ENCODE measurements around the gene ITGA3. TPM values are rescaled to one million over a fixed set of nuclear protein-coding genes. Genes with fewer than 3 reads are reported as not detected.
A peak's percentile ranks its signal among the peaks of the same experiment; 100 is the strongest.

Gene ITGA3
- total and polyA plus RNA-seq, 5 experiments from 2014 or later, result 0.40 to 8.5 (median 1.5) TPM

DNA sequence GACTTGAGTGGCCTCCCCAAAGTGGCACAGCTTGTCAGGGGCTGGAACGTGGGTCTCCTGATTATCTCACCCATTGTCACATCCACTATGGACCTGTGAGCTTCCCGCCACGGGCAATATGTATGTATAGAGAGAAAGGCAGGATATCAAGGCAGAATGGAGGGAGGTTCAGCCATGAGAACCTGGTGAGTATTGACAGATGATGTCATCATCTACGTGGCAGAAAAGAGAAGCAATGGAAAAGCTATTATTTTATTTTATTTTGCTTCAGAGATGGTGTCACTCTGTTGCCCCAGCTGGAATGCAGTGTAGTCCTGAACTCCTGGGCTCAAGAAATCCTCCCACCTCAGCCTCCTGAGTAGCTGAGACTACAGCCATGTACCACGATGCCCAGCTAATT lies 25.8 kb downstream of the ITGA3 start:
- Mint-ChIP-seq H3K27ac (no peak overlapping the region), H3K36me3 (peaks cover 0 to 7% (median 2%) of the 10 kb centered on the region in 3 donors), H3K9me3 (no peaks in the 10 kb centered on the region), H3K4me3 (no peak overlapping the region), H3K27me3 (no peaks in the 10 kb centered on the region), H3K4me1 (peaks cover 0 to 2% (median 0%) of the 10 kb centered on the region in 4 donors)
- ATAC-seq (no peak), DNase-seq (no peak)
- POLR2A ChIA-PET, result interaction anchor here (0.5 to 1.9 kb wide), 3 partner anchors 12 to 1900 kb away, joined by 3 to 7 read pairs (median 3); partner anchors contain the start of gene PDK2

- Mint-ChIP-seq H3K9me3 (no peaks in the 10 kb centered on the region), H3K27ac (no peak overlapping the region), H3K27me3 (peaks cover 0 to 2% (median 0%) of the 10 kb centered on the region in 5 donors), H3K4me3 (no peak overlapping the region), H3K36me3 (no peaks in the 10 kb centered on the region), H3K4me1 (no peaks in the 10 kb centered on the region)
- DNase-seq (peak; percentile 54 to 83 (median 73)), ATAC-seq (peak; percentile 85 to 90)
- POLR2A ChIA-PET, result interaction anchor here (0.9 to 1.3 kb wide), 2 partner anchors 59 to 62 kb away, joined by 3 to 5 read pairs; no protein-coding TSS in a partner anchor
These were observed 31.5 kb downstream of the ITGA3 start for GRCh38 chr17:50087246-50087911.

GRCh38 chr17:50087912-50088405 lies 32.0 kb downstream of the ITGA3 start:
- Mint-ChIP-seq H3K36me3 (no peaks in the 10 kb centered on the region), H3K4me3 (no peak overlapping the region), H3K9me3 (no peaks in the 10 kb centered on the region), H3K4me1 (no peaks in the 10 kb centered on the region), H3K27ac (no peak overlapping the region), H3K27me3 (peaks cover 0 to 2% (median 0%) of the 10 kb centered on the region in 5 donors)
- POLR2A ChIA-PET, result interaction anchor here (1.3 kb wide), 1 partner anchor 62 kb away, joined by 5 read pairs; no protein-coding TSS in a partner anchor
- ATAC-seq (no peak), DNase-seq (no peak)

DNA sequence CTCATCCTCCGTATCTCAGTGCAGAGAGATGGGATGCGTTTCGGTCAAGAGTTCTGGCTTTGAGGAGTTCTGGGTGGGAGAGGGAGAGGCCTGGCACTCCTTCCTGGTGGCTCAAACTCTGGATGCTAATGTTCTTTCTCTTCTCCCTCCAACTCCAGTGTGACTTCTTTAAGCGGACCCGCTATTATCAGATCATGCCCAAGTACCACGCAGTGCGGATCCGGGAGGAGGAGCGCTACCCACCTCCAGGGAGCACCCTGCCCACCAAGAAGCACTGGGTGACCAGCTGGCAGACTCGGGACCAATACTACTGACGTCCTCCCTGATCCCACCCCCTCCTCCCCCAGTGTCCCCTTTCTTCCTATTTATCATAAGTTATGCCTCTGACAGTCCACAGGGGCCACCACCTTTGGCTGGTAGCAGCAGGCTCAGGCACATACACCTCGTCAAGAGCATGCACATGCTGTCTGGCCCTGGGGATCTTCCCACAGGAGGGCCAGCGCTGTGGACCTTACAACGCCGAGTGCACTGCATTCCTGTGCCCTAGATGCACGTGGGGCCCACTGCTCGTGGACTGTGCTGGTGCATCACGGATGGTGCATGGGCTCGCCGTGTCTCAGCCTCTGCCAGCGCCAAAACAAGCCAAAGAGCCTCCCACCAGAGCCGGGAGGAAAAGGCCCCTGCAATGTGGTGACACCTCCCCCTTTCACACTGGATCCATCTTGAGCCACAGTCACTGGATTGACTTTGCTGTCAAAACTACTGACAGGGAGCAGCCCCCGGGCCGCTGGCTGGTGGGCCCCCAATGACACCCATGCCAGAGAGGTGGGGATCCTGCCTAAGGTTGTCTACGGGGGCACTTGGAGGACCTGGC lies 33.3 kb downstream of the ITGA3 start:
- H3K4me1 Mint-ChIP-seq, result peaks cover 3 to 6% (median 4%) of the 10 kb centered on the region in 4 donors
- no peak overlapping the region for H3K27ac Mint-ChIP-seq
- no peaks in the 10 kb centered on the region for H3K9me3 Mint-ChIP-seq
- no peak for DNase-seq
- no peaks in the 10 kb centered on the region for H3K36me3 Mint-ChIP-seq
- peaks cover 0 to 2% (median 0%) of the 10 kb centered on the region in 5 donors for H3K27me3 Mint-ChIP-seq
- no peak for ATAC-seq
- POLR2A ChIA-PET, result no interaction called here
- H3K4me3 Mint-ChIP-seq, result no peak overlapping the region

- POLR2A ChIA-PET, result no interaction called here
- no peak overlapping the region for H3K4me3 Mint-ChIP-seq
These were observed 34.2 kb downstream of the ITGA3 start for GRCh38 chr17:50090071-50090470.

GRCh38 chr17:50090971-50091917 lies 35.3 kb downstream of the ITGA3 start:
- peaks cover 14 to 23% (median 18%) of the 10 kb centered on the region in 4 donors for H3K4me1 Mint-ChIP-seq
- H3K9me3 Mint-ChIP-seq, result no peaks in the 10 kb centered on the region
- ATAC-seq (no peak), DNase-seq (no peak)
- H3K27ac Mint-ChIP-seq, result no peak overlapping the region
- peaks cover 0 to 5% (median 0%) of the 10 kb centered on the region in 5 donors for H3K27me3 Mint-ChIP-seq
- POLR2A ChIA-PET, result no interaction called here
- H3K36me3 Mint-ChIP-seq, result no peaks in the 10 kb centered on the region
- no peak overlapping the region for H3K4me3 Mint-ChIP-seq

More at GRCh38 chr17:50090071-50090470, 34.2 kb downstream of the ITGA3 start:
- peaks cover 4 to 11% (median 7%) of the 10 kb centered on the region in 4 donors for H3K4me1 Mint-ChIP-seq
- no peak overlapping the region for H3K27ac Mint-ChIP-seq
- no peaks in the 10 kb centered on the region for H3K9me3 Mint-ChIP-seq
- DNase-seq (no peak), ATAC-seq (no peak)
- H3K36me3 Mint-ChIP-seq, result no peaks in the 10 kb centered on the region
- peaks cover 0 to 5% (median 0%) of the 10 kb centered on the region in 5 donors for H3K27me3 Mint-ChIP-seq

DNA sequence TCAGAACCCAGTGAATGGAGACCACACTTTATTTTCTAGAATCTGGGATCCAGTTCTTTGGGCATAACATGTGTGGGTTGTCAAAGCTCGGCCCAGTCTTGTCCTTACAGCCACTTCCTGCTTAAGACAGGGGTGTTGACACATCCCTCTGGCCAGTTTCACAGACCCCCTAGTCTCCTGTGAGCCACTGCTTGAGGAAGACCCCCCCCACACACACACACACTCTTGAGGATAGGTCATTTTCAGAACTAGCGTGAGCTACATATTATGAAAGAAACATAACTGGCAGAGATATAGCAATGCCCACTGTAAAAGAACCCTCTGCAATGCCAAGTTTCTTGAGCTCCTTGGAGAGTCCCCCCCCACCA lies 36.0 kb downstream of the ITGA3 start:
- H3K27me3 Mint-ChIP-seq, result peaks cover 0 to 5% (median 0%) of the 10 kb centered on the region in 5 donors
- no peaks in the 10 kb centered on the region for H3K9me3 Mint-ChIP-seq
- H3K36me3 Mint-ChIP-seq, result no peaks in the 10 kb centered on the region
- ATAC-seq (no peak), DNase-seq (no peak)
- H3K4me1 Mint-ChIP-seq, result peaks cover 15 to 29% (median 25%) of the 10 kb centered on the region in 4 donors
- POLR2A ChIA-PET, result no interaction called here
- H3K27ac Mint-ChIP-seq, result peak overlapping the region in 1 of 10 donors; percentile 22
- no peak overlapping the region for H3K4me3 Mint-ChIP-seq

- DNase-seq (no peak), ATAC-seq (no peak)
- POLR2A ChIA-PET, result interaction anchor here (0.7 to 2.0 kb wide), 3 partner anchors 12 to 59 kb away, joined by 4 to 8 read pairs (median 7); no protein-coding TSS in a partner anchor
- no peaks in the 10 kb centered on the region for H3K9me3 Mint-ChIP-seq
- H3K27ac Mint-ChIP-seq, result peak overlapping the region in 4 of 10 donors; percentile 41 to 69 (median 52)
- H3K4me1 Mint-ChIP-seq, result peaks cover 16 to 34% (median 32%) of the 10 kb centered on the region in 4 donors
- H3K27me3 Mint-ChIP-seq, result peaks cover 0 to 5% (median 0%) of the 10 kb centered on the region in 5 donors
- peaks cover 0 to 5% (median 0%) of the 10 kb centered on the region in 3 donors for H3K36me3 Mint-ChIP-seq
- peak overlapping the region in 3 of 10 donors; percentile 20 to 30 (median 23) for H3K4me3 Mint-ChIP-seq
These were observed 37.3 kb downstream of the ITGA3 start for GRCh38 chr17:50093246-50093645.

DNA sequence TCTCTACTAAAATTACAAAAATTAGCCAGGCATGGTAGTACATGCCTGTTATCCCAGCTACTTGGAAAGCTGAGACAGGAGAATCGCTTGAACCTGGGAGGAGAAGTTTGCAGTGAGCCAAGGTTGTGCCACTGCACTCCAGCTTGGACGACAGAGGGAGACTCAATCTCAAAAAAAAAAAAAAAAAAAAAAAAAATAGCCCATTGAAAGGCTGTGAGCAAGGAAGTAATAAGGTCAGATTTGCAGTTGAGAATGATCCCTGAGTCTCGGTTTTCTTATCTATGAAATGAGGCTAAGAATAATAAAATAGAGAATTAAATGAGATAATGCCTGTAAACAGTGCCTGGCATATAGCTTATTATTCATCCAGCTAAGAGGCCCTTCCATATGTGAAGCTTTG lies 37.9 kb downstream of the ITGA3 start:
- POLR2A ChIA-PET, result interaction anchor here (0.7 to 2.0 kb wide), 11 partner anchors 13 to 881 kb away, joined by 3 to 8 read pairs (median 5); partner anchors contain the start of genes ITGA3 and XYLT2
- ATAC-seq (no peak), DNase-seq (no peak)
- Mint-ChIP-seq H3K4me3 (peak overlapping the region; percentile 95 to 99 (median 98)), H3K9me3 (no peaks in the 10 kb centered on the region), H3K36me3 (peaks cover 0 to 10% (median 0%) of the 10 kb centered on the region in 3 donors), H3K4me1 (peaks cover 19 to 39% (median 36%) of the 10 kb centered on the region in 4 donors), H3K27me3 (peaks cover 0 to 5% (median 0%) of the 10 kb centered on the region in 5 donors), H3K27ac (peak overlapping the region in 8 of 10 donors; percentile 93 to 98 (median 96))

DNA sequence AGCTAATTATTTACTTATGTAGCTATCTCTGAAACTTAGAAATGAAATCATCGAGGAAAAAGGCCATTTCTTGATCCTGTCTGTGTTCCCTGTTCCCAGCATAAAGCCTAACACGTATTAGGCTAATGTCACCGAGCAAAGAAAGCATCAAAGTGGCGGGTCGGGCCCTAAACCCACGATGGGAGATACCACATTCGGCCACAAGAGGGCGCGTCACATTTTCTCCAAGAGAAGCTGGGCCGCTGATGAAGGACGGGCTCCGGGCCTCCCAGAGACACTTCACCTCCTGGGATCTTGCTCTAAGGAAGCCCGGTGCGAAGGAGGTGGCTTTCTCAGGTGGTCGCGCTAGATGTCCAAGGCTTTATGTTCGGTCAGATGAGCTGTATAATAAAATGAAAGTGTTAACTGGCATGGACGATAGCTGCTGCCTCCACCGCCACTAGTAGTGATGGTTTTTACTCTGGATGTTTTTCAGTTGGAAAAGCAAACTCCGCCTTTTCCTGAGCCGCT lies 38.4 kb downstream of the ITGA3 start:
- H3K4me3 Mint-ChIP-seq, result peak overlapping the region; percentile 95 to 99 (median 98)
- peaks cover 0 to 5% (median 0%) of the 10 kb centered on the region in 5 donors for H3K27me3 Mint-ChIP-seq
- H3K9me3 Mint-ChIP-seq, result no peaks in the 10 kb centered on the region
- peak overlapping the region; percentile 93 to 98 (median 96) for H3K27ac Mint-ChIP-seq
- H3K4me1 Mint-ChIP-seq, result peaks cover 19 to 41% (median 37%) of the 10 kb centered on the region in 4 donors
- H3K36me3 Mint-ChIP-seq, result peaks cover 0 to 14% (median 0%) of the 10 kb centered on the region in 3 donors
- peak; percentile 44 to 52 for ATAC-seq
- POLR2A ChIA-PET, result interaction anchor here (0.7 to 2.0 kb wide), 12 partner anchors 13 to 881 kb away, joined by 3 to 7 read pairs (median 5); partner anchors contain the start of genes ITGA3, PPP1R9B and XYLT2
- peak; percentile 76 to 95 (median 88) for DNase-seq

Data from naive thymus-derived CD8-positive, alpha-beta T cell (primary cell).